ENCODE results near the gene CCDC9.

DNA sequence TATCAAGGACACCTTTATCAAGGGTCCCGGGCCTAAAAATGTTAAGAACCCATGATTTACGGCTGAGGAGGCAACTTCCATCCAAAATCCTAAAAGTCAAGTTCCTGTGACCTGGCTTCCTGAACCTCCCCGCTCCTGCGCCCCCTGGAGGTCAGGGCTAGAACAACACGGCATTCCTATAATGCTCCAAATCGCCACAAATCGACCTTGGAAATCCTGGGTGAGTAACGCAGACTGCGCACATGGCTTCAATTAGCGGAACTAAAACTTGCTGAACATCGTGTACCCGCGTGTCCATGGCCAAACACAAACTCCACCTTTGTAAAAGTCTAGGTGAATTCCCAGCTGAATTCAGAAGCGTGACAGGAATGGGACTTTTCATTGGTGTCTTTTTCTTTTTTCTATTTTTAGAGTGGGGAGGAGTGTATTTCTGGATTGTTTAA is 49.0 kb downstream of the CCDC9 start:
- TF ChIP-seq, protein P1, sequence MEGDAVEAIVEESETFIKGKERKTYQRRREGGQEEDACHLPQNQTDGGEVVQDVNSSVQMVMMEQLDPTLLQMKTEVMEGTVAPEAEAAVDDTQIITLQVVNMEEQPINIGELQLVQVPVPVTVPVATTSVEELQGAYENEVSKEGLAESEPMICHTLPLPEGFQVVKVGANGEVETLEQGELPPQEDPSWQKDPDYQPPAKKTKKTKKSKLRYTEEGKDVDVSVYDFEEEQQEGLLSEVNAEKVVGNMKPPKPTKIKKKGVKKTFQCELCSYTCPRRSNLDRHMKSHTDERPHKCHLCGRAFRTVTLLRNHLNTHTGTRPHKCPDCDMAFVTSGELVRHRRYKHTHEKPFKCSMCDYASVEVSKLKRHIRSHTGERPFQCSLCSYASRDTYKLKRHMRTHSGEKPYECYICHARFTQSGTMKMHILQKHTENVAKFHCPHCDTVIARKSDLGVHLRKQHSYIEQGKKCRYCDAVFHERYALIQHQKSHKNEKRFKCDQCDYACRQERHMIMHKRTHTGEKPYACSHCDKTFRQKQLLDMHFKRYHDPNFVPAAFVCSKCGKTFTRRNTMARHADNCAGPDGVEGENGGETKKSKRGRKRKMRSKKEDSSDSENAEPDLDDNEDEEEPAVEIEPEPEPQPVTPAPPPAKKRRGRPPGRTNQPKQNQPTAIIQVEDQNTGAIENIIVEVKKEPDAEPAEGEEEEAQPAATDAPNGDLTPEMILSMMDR (IDR thresholded peaks at IDR 0.05; ENCODE audit: borderline replicate concordance, extremely low read depth, low read length, poor library complexity, severe bottlenecking), result peak; percentile 99
- TF ChIP-seq EZH2 (IDR thresholded peaks at IDR 0.05; ENCODE audit: borderline replicate concordance, low read depth, low read length, severe bottlenecking), result no peak

All from DND-41 (cell line).